Neural cell (in vitro differentiated cells): Measurements from ENCODE around the gene NINJ1. TPM values are rescaled to one million over a fixed set of nuclear protein-coding genes. Genes with fewer than 3 reads are reported as not detected.

Experiments used
- H2AFZ ChIP-seq: fragments of 200-600, 300-800 bp; sonication (generic), shearing (Covaris generic); 2 replicates; pipeline ENCODE4 v1.6.0; 2014; ENCODE audit warnings: low read depth, mild to moderate bottlenecking, antibody characterized with exemption, low read length, moderate library complexity
- H3F3A ChIP-seq: fragments of 200-600 bp; shearing (Covaris generic); 2 replicates; pipeline ENCODE4 v1.6.1; 2016; ENCODE audit warnings: mild to moderate bottlenecking, moderate library complexity, mixed read lengths, antibody characterized with exemption, low read length; ENCODE audit not compliant: insufficient read depth, poor library complexity, severe bottlenecking
- H3K27ac ChIP-seq: fragments of 200-600, 300-800 bp; sonication (generic), shearing (Covaris generic); 2 replicates; pipeline ENCODE4 v1.5.1; 2014; ENCODE audit warnings: mild to moderate bottlenecking, low read length, moderate library complexity
- H3K27me3 ChIP-seq: fragments of 300-800, 200-600 bp; sonication (generic), shearing (Covaris generic); 2 replicates; pipeline ENCODE4 v1.6.0; 2014; ENCODE audit warnings: mild to moderate bottlenecking, low read depth, low read length, moderate library complexity; ENCODE audit not compliant: insufficient read depth
- H3K36me3 ChIP-seq: fragments of 300-800, 200-600 bp; sonication (generic), shearing (Covaris generic); 2 replicates; pipeline ENCODE4 v1.5.1; 2014; ENCODE audit warnings: mild to moderate bottlenecking, antibody characterized with exemption, low read length, moderate library complexity; ENCODE audit not compliant: insufficient read depth
- H3K4me2 ChIP-seq: fragments of 300-800, 200-600 bp; sonication (generic), shearing (Covaris generic); 2 replicates; pipeline ENCODE4 v1.6.0; 2014; ENCODE audit warnings: mild to moderate bottlenecking, low read length
- H3K4me3 ChIP-seq: fragments of 300-800, 200-600 bp; sonication (generic), shearing (Covaris generic); 2 replicates; pipeline ENCODE4 v1.5.1; 2014; ENCODE audit warnings: mild to moderate bottlenecking, low read length, moderate library complexity
- H3K79me2 ChIP-seq: fragments of 200-600 bp; shearing (Covaris generic); replicated peaks from 2 replicates; pipeline ENCODE4 v1.6.0; 2014; ENCODE audit warnings: mild to moderate bottlenecking, low read length, moderate library complexity; ENCODE audit not compliant: insufficient read depth
- H3K9ac ChIP-seq: fragments of 300-800, 200-600 bp; sonication (generic), shearing (Covaris generic); 2 replicates; pipeline ENCODE4 v1.6.1; 2016; ENCODE audit warnings: mild to moderate bottlenecking, low read length, mixed read lengths
- H3K9me2 ChIP-seq: fragments of 200-600 bp; shearing (Covaris generic); 2 replicates; pipeline ENCODE4 v1.6.1; 2016; ENCODE audit warnings: mild to moderate bottlenecking, low read length, mixed read lengths; ENCODE audit not compliant: insufficient read depth
- H3K9me3 ChIP-seq: fragments of 200-600, 300-800 bp; sonication (generic), shearing (Covaris generic); 2 replicates; pipeline ENCODE4 v1.6.1; 2016; ENCODE audit warnings: mild to moderate bottlenecking, mixed run types, low read length, moderate library complexity, mixed read lengths
- H4K20me1 ChIP-seq: fragments of 200-600 bp; shearing (Covaris generic); 2 replicates; pipeline ENCODE4 v1.6.1; 2016; ENCODE audit warnings: mild to moderate bottlenecking, mixed run types; ENCODE audit not compliant: insufficient read depth
- EP300 ChIP-seq: fragments of 450-650 bp; conservative IDR thresholded peaks from 2 replicates; pipeline ENCODE4 v1.6.1; 2014; ENCODE audit warnings: antibody characterized with exemption, mild to moderate bottlenecking, moderate library complexity; ENCODE audit not compliant: poor library complexity, severe bottlenecking
- EZH2 ChIP-seq: fragments of 200-600, 300-800 bp; shearing (Covaris generic), sonication (generic); IDR thresholded peaks from 2 replicates; pipeline ENCODE4 v1.6.1; 2014; ENCODE audit warnings: antibody characterized with exemption, low read length, borderline replicate concordance, mild to moderate bottlenecking; ENCODE audit not compliant: insufficient read depth, poor library complexity, severe bottlenecking
- MXI1 ChIP-seq: fragments of 450-650 bp; conservative IDR thresholded peaks from 2 replicates; pipeline ENCODE4 v1.6.1; 2014; ENCODE audit warnings: antibody characterized with exemption, mild to moderate bottlenecking; ENCODE audit not compliant: poor library complexity, severe bottlenecking
- POLR2AphosphoS5 ChIP-seq: IDR thresholded peaks from 2 replicates; pipeline ENCODE4 v1.6.1; 2012
- RAD21 ChIP-seq: fragments of 450-650 bp; conservative IDR thresholded peaks from 2 replicates; pipeline ENCODE4 v1.6.1; 2014; ENCODE audit warnings: antibody characterized with exemption, mild to moderate bottlenecking, moderate library complexity
- SMC3 ChIP-seq: fragments of 450-650 bp; conservative IDR thresholded peaks from 2 replicates; pipeline ENCODE4 v1.6.1; 2014; ENCODE audit warnings: antibody characterized with exemption, mild to moderate bottlenecking, moderate library complexity; ENCODE audit not compliant: poor library complexity
- TAF1 ChIP-seq: IDR thresholded peaks from 2 replicates; pipeline ENCODE4 v1.6.1; 2012; ENCODE audit warnings: low read depth
- polyA plus RNA-seq: library from polyadenylated mRNA; depleted of rRNA; stranded (reverse); fragments of >200 nt; gene quantifications from 2 replicates; pipeline ENCODE4 v1.2.3, GENCODE V29; 2014
- TF ChIP-seq, protein P1 (sequence below): IDR thresholded peaks from 2 replicates; pipeline ENCODE4 v1.6.1; 2012; ENCODE audit warnings: borderline replicate concordance
- TF ChIP-seq, protein P2 (sequence below): fragments of 450-650 bp; IDR thresholded peaks from 2 replicates; pipeline ENCODE4 v1.5.1; 2014; ENCODE audit warnings: antibody characterized with exemption, mild to moderate bottlenecking, moderate library complexity; ENCODE audit not compliant: poor library complexity, severe bottlenecking

NINJ1 gene
- polyA plus RNA-seq, 1 donor from 2014 or later, result 2.7 TPM

DNA sequence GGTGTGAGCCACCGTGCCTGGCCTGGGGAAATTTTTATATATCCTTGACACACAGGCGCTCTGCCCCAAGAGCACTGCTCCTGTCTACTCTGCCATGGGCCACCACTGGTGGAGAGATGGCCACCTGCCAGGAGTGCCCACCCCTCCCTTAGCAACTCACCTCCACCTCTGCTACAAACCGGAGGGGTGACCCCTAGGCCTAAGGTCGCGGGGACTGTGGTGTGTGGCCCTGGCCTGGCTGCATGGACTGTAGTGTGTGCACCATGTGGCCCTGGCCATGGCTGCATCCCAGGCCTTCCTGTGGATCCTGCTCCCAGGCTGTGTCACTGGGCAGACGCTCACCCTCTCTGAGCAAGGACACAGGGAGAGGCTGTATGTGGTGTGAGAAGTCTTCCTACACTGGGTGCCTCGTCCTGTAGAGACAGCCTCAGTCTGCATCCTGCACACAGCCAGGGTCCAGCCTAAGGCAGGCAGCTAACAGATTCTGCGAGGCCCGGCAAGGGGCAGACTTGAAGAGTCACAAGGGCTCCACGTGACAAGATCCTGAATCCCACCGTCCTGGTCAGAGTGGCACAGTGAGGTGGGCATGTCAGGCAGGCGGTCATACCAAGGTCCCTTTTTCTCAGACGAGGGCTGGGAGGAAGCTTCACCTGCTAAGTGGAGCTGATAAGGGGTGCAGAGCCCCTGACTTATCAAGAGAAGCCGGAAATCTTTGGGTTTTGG is 10.3 kb downstream of the NINJ1 start:
- Histone ChIP-seq H3K9me3 (no peaks in the 10 kb centered on the region), H3K27ac (no peak overlapping the region), H3K36me3 (no peaks in the 10 kb centered on the region), H4K20me1 (no peaks in the 10 kb centered on the region), H3K27me3 (no peaks in the 10 kb centered on the region), H3K9ac (no peak overlapping the region), H2AFZ (no peak overlapping the region), H3K9me2 (no peaks in the 10 kb centered on the region), H3F3A (no peaks in the 10 kb centered on the region), H3K79me2 (no peaks in the 10 kb centered on the region), H3K4me3 (no peak overlapping the region), H3K4me2 (no peak overlapping the region)
- TF ChIP-seq EP300, result no peak
- TF ChIP-seq, protein P1, sequence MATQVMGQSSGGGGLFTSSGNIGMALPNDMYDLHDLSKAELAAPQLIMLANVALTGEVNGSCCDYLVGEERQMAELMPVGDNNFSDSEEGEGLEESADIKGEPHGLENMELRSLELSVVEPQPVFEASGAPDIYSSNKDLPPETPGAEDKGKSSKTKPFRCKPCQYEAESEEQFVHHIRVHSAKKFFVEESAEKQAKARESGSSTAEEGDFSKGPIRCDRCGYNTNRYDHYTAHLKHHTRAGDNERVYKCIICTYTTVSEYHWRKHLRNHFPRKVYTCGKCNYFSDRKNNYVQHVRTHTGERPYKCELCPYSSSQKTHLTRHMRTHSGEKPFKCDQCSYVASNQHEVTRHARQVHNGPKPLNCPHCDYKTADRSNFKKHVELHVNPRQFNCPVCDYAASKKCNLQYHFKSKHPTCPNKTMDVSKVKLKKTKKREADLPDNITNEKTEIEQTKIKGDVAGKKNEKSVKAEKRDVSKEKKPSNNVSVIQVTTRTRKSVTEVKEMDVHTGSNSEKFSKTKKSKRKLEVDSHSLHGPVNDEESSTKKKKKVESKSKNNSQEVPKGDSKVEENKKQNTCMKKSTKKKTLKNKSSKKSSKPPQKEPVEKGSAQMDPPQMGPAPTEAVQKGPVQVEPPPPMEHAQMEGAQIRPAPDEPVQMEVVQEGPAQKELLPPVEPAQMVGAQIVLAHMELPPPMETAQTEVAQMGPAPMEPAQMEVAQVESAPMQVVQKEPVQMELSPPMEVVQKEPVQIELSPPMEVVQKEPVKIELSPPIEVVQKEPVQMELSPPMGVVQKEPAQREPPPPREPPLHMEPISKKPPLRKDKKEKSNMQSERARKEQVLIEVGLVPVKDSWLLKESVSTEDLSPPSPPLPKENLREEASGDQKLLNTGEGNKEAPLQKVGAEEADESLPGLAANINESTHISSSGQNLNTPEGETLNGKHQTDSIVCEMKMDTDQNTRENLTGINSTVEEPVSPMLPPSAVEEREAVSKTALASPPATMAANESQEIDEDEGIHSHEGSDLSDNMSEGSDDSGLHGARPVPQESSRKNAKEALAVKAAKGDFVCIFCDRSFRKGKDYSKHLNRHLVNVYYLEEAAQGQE, result no peak
- no peak for TF ChIP-seq MXI1
- TF ChIP-seq SMC3, result no peak
- no peak for TF ChIP-seq TAF1
- no peak for TF ChIP-seq RAD21
- no peak for TF ChIP-seq POLR2AphosphoS5
- TF ChIP-seq EZH2, result no peak
- TF ChIP-seq, protein P2, sequence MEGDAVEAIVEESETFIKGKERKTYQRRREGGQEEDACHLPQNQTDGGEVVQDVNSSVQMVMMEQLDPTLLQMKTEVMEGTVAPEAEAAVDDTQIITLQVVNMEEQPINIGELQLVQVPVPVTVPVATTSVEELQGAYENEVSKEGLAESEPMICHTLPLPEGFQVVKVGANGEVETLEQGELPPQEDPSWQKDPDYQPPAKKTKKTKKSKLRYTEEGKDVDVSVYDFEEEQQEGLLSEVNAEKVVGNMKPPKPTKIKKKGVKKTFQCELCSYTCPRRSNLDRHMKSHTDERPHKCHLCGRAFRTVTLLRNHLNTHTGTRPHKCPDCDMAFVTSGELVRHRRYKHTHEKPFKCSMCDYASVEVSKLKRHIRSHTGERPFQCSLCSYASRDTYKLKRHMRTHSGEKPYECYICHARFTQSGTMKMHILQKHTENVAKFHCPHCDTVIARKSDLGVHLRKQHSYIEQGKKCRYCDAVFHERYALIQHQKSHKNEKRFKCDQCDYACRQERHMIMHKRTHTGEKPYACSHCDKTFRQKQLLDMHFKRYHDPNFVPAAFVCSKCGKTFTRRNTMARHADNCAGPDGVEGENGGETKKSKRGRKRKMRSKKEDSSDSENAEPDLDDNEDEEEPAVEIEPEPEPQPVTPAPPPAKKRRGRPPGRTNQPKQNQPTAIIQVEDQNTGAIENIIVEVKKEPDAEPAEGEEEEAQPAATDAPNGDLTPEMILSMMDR, result no peak

DNA sequence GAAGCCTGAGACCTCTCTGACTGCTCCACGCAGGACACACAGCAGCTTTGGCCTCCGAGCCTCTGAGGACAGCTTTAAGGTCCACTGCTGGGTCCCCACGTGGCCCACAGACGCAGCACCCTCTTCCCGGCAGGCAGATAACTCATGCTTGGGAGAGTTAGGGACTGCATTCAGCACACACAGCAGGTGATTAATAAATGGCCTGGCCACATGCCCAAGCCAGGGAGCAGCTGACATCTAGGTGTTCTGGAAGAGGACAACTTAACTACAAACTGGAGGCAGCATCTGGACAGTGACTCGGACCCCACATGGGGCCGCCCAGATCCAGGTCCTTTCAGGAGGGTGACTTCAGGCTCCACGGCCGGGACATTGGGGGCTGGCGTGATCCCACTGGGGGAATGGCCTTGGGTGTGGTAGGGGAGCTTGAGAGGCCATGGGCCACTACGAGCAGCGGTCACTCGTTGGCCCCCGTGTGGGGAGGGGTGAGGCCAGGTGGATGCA is 11.3 kb downstream of the NINJ1 start:
- Histone ChIP-seq H3K9me2 (no peaks in the 10 kb centered on the region), H2AFZ (no peak overlapping the region), H3K9me3 (no peaks in the 10 kb centered on the region), H3K27ac (no peak overlapping the region), H3F3A (no peaks in the 10 kb centered on the region), H4K20me1 (no peaks in the 10 kb centered on the region), H3K4me3 (no peak overlapping the region), H3K36me3 (no peaks in the 10 kb centered on the region), H3K9ac (no peak overlapping the region), H3K79me2 (no peaks in the 10 kb centered on the region), H3K4me2 (no peak overlapping the region), H3K27me3 (no peaks in the 10 kb centered on the region)
- no peak for TF ChIP-seq RAD21
- TF ChIP-seq, protein P2, result no peak
- TF ChIP-seq POLR2AphosphoS5, result no peak
- no peak for TF ChIP-seq MXI1
- TF ChIP-seq, protein P1, result no peak
- no peak for TF ChIP-seq TAF1
- TF ChIP-seq EZH2, result no peak
- TF ChIP-seq EP300, result no peak
- TF ChIP-seq SMC3, result no peak
